ENCODE results near the gene GALR3. TPM values are rescaled to one million over a fixed set of nuclear protein-coding genes. Genes with fewer than 3 reads are reported as not detected.

Gene GALR3
- total RNA-seq, 2 donors from 2014 or later: not detected

GRCh38 chr22:37811867-37812266, 11.3 kb upstream of the GALR3 start:
- WGBS, 2 donors: 88 to 96% methylated on average over 2 of the region's 2 CpGs
- Histone ChIP-seq H3K4me3 (no peak overlapping the region), H3K9me3 (no peaks in the 10 kb centered on the region), H3K36me3 (replicated peaks in 1 of 2; ENCODE audit: insufficient read depth in 1 of 2, low read depth in 2 of 2) (peaks cover 0 to 2% of the 10 kb centered on the region in 2 donors), H3K4me1 (peaks cover 42% of the 10 kb centered on the region), H3K27me3 (no peaks in the 10 kb centered on the region), H3K27ac (peak overlapping the region in 1 of 4 donors; percentile 92)
- no peak for TF ChIP-seq CTCF (IDR thresholded peaks at IDR 0.05)
- TF ChIP-seq POLR2A (IDR thresholded peaks at IDR 0.05): no peak
- ATAC-seq (no peak), DNase-seq (no peak)
- intact Hi-C loops (cut with DNase I): no loop called here

- DNase-seq (no peak), ATAC-seq (no peak)
- H3K27ac ChIP-seq: no peak overlapping the region
- peaks cover 48% of the 10 kb centered on the region for H3K4me1 ChIP-seq
- H3K36me3 ChIP-seq (replicated peaks in 1 of 2; ENCODE audit: insufficient read depth in 1 of 2, low read depth in 2 of 2): peaks cover 0 to 2% of the 10 kb centered on the region in 2 donors
- H3K4me3 ChIP-seq: no peak overlapping the region
- no peaks in the 10 kb centered on the region for H3K27me3 ChIP-seq
- H3K9me3 ChIP-seq: no peaks in the 10 kb centered on the region
- intact Hi-C loops (cut with DNase I): no loop called here
- 84 to 87% methylated on average over 16 to 27 of the region's 27 CpGs for WGBS, 2 donors
- TF ChIP-seq POLR2A (IDR thresholded peaks at IDR 0.05) (no peak), CTCF (IDR thresholded peaks at IDR 0.05) (no peak)
Observed at GRCh38 chr22:37812869-37813678, 10.1 kb upstream of the GALR3 start.

- WGBS, 2 donors: 82 to 87% methylated on average over 6 to 12 of the region's 12 CpGs
- Histone ChIP-seq H3K9me3 (no peaks in the 10 kb centered on the region), H3K27ac (no peak overlapping the region), H3K27me3 (no peaks in the 10 kb centered on the region), H3K4me3 (no peak overlapping the region), H3K36me3 (replicated peaks in 1 of 2; ENCODE audit: insufficient read depth in 1 of 2, low read depth in 2 of 2) (peaks cover 0 to 2% of the 10 kb centered on the region in 2 donors), H3K4me1 (peaks cover 34% of the 10 kb centered on the region)
- TF ChIP-seq CTCF (IDR thresholded peaks at IDR 0.05): no peak
- no peak for TF ChIP-seq POLR2A (IDR thresholded peaks at IDR 0.05)
- intact Hi-C loops (cut with DNase I): loop anchor here (5.0 kb wide), 1 partner anchor 47 kb away; no protein-coding TSS in a partner anchor
- no peak for DNase-seq
- ATAC-seq: no peak
Observed at GRCh38 chr22:37815593-37815992, 7.6 kb upstream of the GALR3 start.

GRCh38 chr22:37816543-37817180, 6.5 kb upstream of the GALR3 start:
- H3K36me3 ChIP-seq (replicated peaks in 1 of 2; ENCODE audit: insufficient read depth in 1 of 2, low read depth in 2 of 2): peaks cover 0 to 2% of the 10 kb centered on the region in 2 donors
- intact Hi-C loops (cut with DNase I): loop anchor here (5.0 kb wide), 1 partner anchor 46 kb away; no protein-coding TSS in a partner anchor
- no peak for ATAC-seq
- TF ChIP-seq POLR2A (IDR thresholded peaks at IDR 0.05): no peak
- no peak for TF ChIP-seq CTCF (IDR thresholded peaks at IDR 0.05)
- DNase-seq: no peak
- H3K4me3 ChIP-seq: no peak overlapping the region
- WGBS, 2 donors: 87 to 88% methylated on average over 8 to 23 of the region's 23 CpGs
- peaks cover 25% of the 10 kb centered on the region for H3K4me1 ChIP-seq
- no peaks in the 10 kb centered on the region for H3K9me3 ChIP-seq
- H3K27me3 ChIP-seq: no peaks in the 10 kb centered on the region
- H3K27ac ChIP-seq: no peak overlapping the region
